Transverse colon (tissue), 4 donors: ENCODE data around the gene SMYD4. TPM values are rescaled to one million over a fixed set of nuclear protein-coding genes. Genes with fewer than 3 reads are reported as not detected.

Experiments used
- DNase-seq: peaks from one replicate; pipeline ENCODE4 v3.0.0-alpha.2; 2019
- H3K27ac ChIP-seq, 4 donors: fragments of 200-600 bp; sonication (generic); 2 replicates each; pipeline ENCODE4 v1.5.1; 2016 to 2018; ENCODE audit warnings: inconsistent platforms in 4 of 4
- H3K27me3 ChIP-seq: fragments of 200-600 bp; sonication (generic); 2 replicates; pipeline ENCODE4 v1.5.1; 2017; ENCODE audit warnings: inconsistent platforms
- H3K36me3 ChIP-seq, 4 donors: fragments of 200-600 bp; sonication (generic); 2 replicates each; pipeline ENCODE4 v1.5.1; 2017 to 2019; ENCODE audit warnings: inconsistent platforms in 4 of 4
- H3K4me1 ChIP-seq, 4 donors: fragments of 200-600 bp; sonication (generic); 2 replicates each; pipeline ENCODE4 v1.5.1; 2017 to 2020; ENCODE audit warnings: inconsistent platforms in 4 of 4
- H3K4me3 ChIP-seq, 4 donors: fragments of 200-600 bp; sonication (generic); 1 replicate in 1 of 4; 2 replicates in 3 of 4; pipeline versions ENCODE4 v1.5.1 to v1.6.1; 2017 to 2019; ENCODE audit warnings: inconsistent platforms in 4 of 4
- H3K9me3 ChIP-seq, 2 donors: fragments of 200-600 bp; sonication (generic); 2 replicates each; pipeline ENCODE4 v1.5.1; 2017 to 2019; ENCODE audit warnings: inconsistent platforms in 2 of 2
- EP300 ChIP-seq: sonication (generic); formaldehyde crosslinking; IDR thresholded peaks from one replicate; pipeline ENCODE4 v1.6.1; 2017; ENCODE audit warnings: antibody characterized with exemption, low read depth
- POLR2A ChIP-seq: fragments of 450-650 bp; IDR thresholded peaks from one replicate; pipeline ENCODE4 v1.6.1; 2016; ENCODE audit warnings: antibody characterized with exemption, mild to moderate bottlenecking, moderate library complexity
- POLR2AphosphoS5 ChIP-seq, 3 donors: sonication (generic); formaldehyde crosslinking; IDR thresholded peaks; one replicate each; pipeline ENCODE4 v1.6.1; 2016; ENCODE audit warnings: antibody characterized with exemption in 3 of 3
- WGBS, 2 donors: methylation state at CpG; one replicate each; pipeline ENCODE4 v1.1.5; 2018; ENCODE audit warnings: low coverage in 1 of 2; 5-methylcytosine and 5-hydroxymethylcytosine counted together
- in situ Hi-C, 4 donors: fragments of 200-750 bp; cut with MboI; loops; one replicate each; pipeline versions ENCODE4 v1.15.0 to v1.15.1; 2017; ENCODE audit warnings: low sequenced_read_pairs in 3 of 4, low pct_ligation_motif_present in 1 of 4, low pct_unique_long_range_greater_than_20kb in 1 of 4
- intact Hi-C: fragments of 100-400 bp; cut with DNase I; formaldehyde crosslinking; loops from one replicate; pipeline ENCODE4 v1.15.1; 2023; ENCODE audit warnings: low total_unique reads
- total RNA-seq, 4 donors: library from RNA; depleted of rRNA; stranded (reverse); fragments of >200 nt; gene quantifications; one replicate each; pipeline ENCODE4 v1.1.0, GENCODE V29; 2016
- TF ChIP-seq, protein P1 (sequence below), 5 experiments: fragments of 200-600 bp in 3 of 5; fragments of 450-650 bp in 2 of 5; sonication (generic) in 3 of 5; IDR thresholded peaks; 1 replicate in 2 of 5; 2 replicates in 3 of 5; pipeline ENCODE4 v1.5.1; 2016 to 2017; ENCODE audit warnings: antibody characterized with exemption in 5 of 5, inconsistent platforms in 3 of 5, mild to moderate bottlenecking in 2 of 5, moderate library complexity in 1 of 5

The SMYD4 gene
- total RNA-seq, 4 donors from 2014 or later: 4.1 to 14.8 (median 9.0) TPM

DNA sequence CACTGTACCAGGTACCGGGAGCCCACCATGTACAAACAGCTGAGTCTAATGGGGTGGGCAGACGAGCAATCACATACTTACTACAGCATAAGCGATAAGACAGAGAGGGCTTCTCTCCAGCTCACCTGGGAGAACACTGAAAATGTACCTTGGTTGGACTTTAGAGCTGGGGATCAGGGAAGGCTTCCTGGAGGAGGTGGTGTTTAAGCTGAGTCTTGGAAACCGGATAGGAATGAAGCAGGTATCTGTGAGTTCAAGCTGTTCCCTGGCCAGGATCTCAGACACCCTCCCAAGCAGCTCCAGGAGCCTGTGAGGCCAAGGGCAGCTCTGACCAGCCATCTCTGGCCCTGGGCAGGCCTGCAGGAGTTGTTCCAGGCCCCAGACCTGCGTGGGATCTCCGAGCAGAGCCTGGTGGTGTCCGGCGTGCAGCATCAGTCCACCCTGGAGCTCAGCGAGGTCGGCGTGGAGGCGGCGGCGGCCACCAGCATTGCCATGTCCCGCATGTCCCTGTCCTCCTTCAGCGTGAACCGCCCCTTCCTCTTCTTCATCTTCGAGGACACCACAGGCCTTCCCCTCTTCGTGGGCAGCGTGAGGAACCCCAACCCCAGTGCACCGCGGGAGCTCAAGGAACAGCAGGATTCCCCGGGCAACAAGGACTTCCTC lies 75.8 kb downstream of the SMYD4 start:
- Histone ChIP-seq H3K27me3 (no peaks in the 10 kb centered on the region), H3K36me3 (no peaks in the 10 kb centered on the region), H3K9me3 (no peaks in the 10 kb centered on the region), H3K4me1 (peaks cover 0 to 26% (median 11%) of the 10 kb centered on the region in 4 donors), H3K4me3 (no peak overlapping the region), H3K27ac (no peak overlapping the region)
- WGBS, 2 donors: 67 to 89% methylated on average over 1 to 23 of the region's 23 CpGs
- in situ Hi-C loops (no loop called here), intact Hi-C loops (no loop called here)
- no peak for DNase-seq
- TF ChIP-seq POLR2A (no peak), EP300 (no peak), POLR2AphosphoS5 (IDR thresholded peaks at IDR 0.05) (no peak)
- TF ChIP-seq, protein P1, sequence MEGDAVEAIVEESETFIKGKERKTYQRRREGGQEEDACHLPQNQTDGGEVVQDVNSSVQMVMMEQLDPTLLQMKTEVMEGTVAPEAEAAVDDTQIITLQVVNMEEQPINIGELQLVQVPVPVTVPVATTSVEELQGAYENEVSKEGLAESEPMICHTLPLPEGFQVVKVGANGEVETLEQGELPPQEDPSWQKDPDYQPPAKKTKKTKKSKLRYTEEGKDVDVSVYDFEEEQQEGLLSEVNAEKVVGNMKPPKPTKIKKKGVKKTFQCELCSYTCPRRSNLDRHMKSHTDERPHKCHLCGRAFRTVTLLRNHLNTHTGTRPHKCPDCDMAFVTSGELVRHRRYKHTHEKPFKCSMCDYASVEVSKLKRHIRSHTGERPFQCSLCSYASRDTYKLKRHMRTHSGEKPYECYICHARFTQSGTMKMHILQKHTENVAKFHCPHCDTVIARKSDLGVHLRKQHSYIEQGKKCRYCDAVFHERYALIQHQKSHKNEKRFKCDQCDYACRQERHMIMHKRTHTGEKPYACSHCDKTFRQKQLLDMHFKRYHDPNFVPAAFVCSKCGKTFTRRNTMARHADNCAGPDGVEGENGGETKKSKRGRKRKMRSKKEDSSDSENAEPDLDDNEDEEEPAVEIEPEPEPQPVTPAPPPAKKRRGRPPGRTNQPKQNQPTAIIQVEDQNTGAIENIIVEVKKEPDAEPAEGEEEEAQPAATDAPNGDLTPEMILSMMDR (IDR thresholded peaks at IDR 0.05): no peak

DNA sequence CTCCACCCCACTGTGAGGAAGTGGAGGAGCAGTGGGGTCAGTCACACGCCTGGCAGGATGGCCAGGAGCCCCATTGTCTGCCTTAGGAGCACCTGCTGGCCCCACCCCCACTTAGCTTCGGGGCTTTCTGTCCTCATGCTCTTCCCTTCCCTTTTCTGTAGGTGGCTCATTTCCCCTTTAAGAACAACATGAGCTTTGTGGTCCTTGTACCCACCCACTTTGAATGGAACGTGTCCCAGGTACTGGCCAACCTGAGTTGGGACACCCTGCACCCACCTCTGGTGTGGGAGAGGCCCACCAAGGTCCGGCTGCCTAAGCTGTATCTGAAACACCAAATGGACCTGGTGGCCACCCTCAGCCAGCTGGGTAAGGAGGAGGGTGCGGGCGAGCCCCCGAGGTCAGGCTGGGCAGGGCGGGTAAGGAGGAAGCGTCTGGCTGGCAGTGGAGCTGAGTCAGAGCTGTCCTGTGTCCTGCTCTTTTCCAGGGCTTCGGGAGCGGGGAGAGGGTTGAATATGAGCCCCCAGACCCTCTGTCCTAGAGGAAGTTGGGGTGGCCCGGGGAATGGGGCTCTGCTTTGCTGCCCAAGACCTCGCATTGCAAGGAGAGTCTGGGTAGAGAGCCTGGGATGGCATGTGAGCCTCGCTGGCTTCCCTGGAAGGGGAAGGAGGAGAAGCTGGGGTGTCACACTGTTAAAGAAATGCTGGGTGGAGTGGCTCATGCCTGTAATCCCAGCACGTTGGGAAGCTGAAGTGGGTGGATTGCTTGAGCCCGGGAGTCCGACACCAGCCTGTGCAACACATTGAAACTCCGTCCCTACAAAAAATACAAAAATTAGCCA lies 77.1 kb downstream of the SMYD4 start:
- Histone ChIP-seq H3K4me3 (peak overlapping the region in 1 of 4 donors; percentile 29), H3K9me3 (no peaks in the 10 kb centered on the region), H3K36me3 (no peaks in the 10 kb centered on the region), H3K4me1 (peaks cover 0 to 26% (median 11%) of the 10 kb centered on the region in 4 donors), H3K27ac (peak overlapping the region; percentile 38 to 58 (median 46)), H3K27me3 (no peaks in the 10 kb centered on the region)
- TF ChIP-seq POLR2AphosphoS5 (IDR thresholded peaks at IDR 0.05) (peak in 1 of 3 donors; percentile 15), POLR2A (no peak)
- 13 to 35% methylated on average over 3 to 18 of the region's 18 CpGs for WGBS, 2 donors
- DNase-seq: peak; percentile 66
- in situ Hi-C loops: no loop called here
- intact Hi-C loops: no loop called here

DNA sequence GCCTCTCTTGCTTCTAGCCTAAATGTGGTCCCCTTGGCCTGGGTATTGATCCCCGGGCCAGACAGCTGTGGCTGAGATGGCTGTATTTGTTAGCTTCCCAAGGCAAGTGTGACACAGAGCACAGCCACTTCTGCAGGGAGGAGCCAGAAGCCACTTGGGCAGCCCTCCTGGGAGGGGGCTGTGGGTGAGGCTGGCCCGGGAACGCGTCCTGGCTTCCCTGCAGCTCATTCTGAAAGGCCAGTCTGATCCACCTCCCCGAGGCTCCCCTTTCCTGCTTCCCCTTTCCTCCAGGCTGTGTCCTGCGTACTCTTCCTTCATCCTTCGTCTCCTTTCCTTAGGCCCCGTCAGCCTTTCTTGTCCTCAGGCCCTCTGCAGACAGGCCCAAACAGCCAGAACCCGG lies 79.1 kb downstream of the SMYD4 start:
- 79% methylated on average over 9 of the region's 9 CpGs; no CpG with 5 or more reads in 1 of the 2 donors for WGBS, 2 donors
- H3K9me3 ChIP-seq: no peaks in the 10 kb centered on the region
- in situ Hi-C loops (no loop called here), intact Hi-C loops (no loop called here)
- H3K27me3 ChIP-seq: no peaks in the 10 kb centered on the region
- H3K36me3 ChIP-seq: no peaks in the 10 kb centered on the region
- peaks cover 0 to 37% (median 16%) of the 10 kb centered on the region in 4 donors for H3K4me1 ChIP-seq
- DNase-seq: no peak
- no peak overlapping the region for H3K4me3 ChIP-seq
- TF ChIP-seq POLR2A (no peak), EP300 (no peak), POLR2AphosphoS5 (IDR thresholded peaks at IDR 0.05) (no peak)
- TF ChIP-seq, protein P1 (IDR thresholded peaks at IDR 0.05): no peak
- peak overlapping the region in 1 of 4 donors; percentile 13 for H3K27ac ChIP-seq

DNA sequence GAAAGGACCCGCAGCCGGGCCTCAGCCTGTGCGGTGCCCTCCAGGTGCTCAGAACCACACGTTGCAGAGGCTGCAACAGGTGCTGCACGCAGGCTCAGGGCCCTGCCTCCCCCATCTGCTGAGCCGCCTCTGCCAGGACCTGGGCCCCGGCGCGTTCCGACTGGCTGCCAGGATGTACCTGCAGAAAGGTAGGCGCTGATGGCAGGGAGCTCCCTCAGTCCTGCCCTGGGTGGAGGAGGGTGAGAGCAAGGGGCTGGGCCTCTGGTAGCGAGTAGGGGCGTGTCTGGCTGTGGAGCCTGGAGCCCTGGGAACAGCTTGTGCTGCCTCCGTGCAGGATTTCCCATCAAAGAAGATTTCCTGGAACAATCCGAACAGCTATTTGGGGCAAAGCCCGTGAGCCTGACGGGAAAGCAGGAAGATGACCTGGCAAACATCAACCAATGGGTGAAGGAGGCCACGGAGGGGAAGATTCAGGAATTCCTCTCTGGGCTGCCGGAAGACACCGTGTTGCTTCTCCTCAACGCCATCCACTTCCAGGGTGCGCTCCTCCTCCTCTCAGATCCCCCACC lies 82.6 kb downstream of the SMYD4 start:
- Histone ChIP-seq H3K27ac (peak overlapping the region; percentile 4 to 50 (median 28)), H3K4me3 (no peak overlapping the region), H3K36me3 (no peaks in the 10 kb centered on the region), H3K4me1 (peaks cover 0 to 24% (median 11%) of the 10 kb centered on the region in 4 donors), H3K9me3 (no peaks in the 10 kb centered on the region), H3K27me3 (no peaks in the 10 kb centered on the region)
- intact Hi-C loops: no loop called here
- TF ChIP-seq, protein P1 (IDR thresholded peaks at IDR 0.05): no peak
- peak; percentile 42 to 60 (median 59) for TF ChIP-seq POLR2AphosphoS5 (IDR thresholded peaks at IDR 0.05)
- TF ChIP-seq EP300: peak; percentile 88
- no peak for TF ChIP-seq POLR2A
- in situ Hi-C loops: no loop called here
- DNase-seq: peak; percentile 77
- 67 to 80% methylated on average over 3 to 18 of the region's 22 CpGs for WGBS, 2 donors
